BJ (cell line): ENCODE data around the gene ANKRD9. TPM values are rescaled to one million over a fixed set of nuclear protein-coding genes. Genes with fewer than 3 reads are reported as not detected.

Experiments used
- CTCF ChIA-PET: fragments of 350-600 bp; formaldehyde crosslinking; extraction: SDS; loops from one replicate; lab custom pipeline; 2021; ENCODE audit warnings: antibody characterized with exemption, inconsistent platforms; lab: Yijun Ruan, JAX
- POLR2A ChIA-PET: fragments of 300-600 bp; sonication (Branson Sonifier 250); formaldehyde crosslinking; extraction: SDS; loops from one replicate; lab custom pipeline; 2021; ENCODE audit warnings: antibody characterized with exemption; lab: Charles Lee
- DNase-seq: peaks from one replicate; pipeline ENCODE4 v3.0.0-alpha.2; 2011; ENCODE audit warnings: low read depth
- H3K27me3 ChIP-seq: 2 replicates; pipeline ENCODE4 v1.6.0; 2011; ENCODE audit warnings: low read length; ENCODE audit not compliant: control insufficient read depth, insufficient read depth
- H3K36me3 ChIP-seq: 2 replicates; pipeline ENCODE4 v1.5.1; 2011; ENCODE audit warnings: low read length; ENCODE audit not compliant: control insufficient read depth, insufficient read depth
- H3K4me3 ChIP-seq: 2 replicates; pipeline ENCODE4 v1.5.1; 2011; ENCODE audit warnings: low read depth, mild to moderate bottlenecking, control low read depth, low read length
- CTCF ChIP-seq: IDR thresholded peaks from 2 replicates; pipeline ENCODE4 v1.5.1; 2011; ENCODE audit warnings: low read depth, mild to moderate bottlenecking, control low read depth, inconsistent platforms, low read length, moderate library complexity; ENCODE audit not compliant: insufficient read depth
- polyA plus RNA-seq: library from polyadenylated mRNA; depleted of rRNA; stranded (reverse); fragments of >200 nt; gene quantifications from 2 replicates; pipeline ENCODE4 v1.2.3, GENCODE V29; 2011

ANKRD9 gene
- polyA plus RNA-seq, 1 experiment, result 9.1 TPM

- ChIA-PET POLR2A (interaction anchor here (1.2 kb wide), 1 partner anchor 10 kb away, joined by 5 read pairs; the partner anchor contains the start of gene ANKRD9), CTCF (interaction anchor here (0.8 to 1.2 kb wide), 5 partner anchors 8 to 42 kb away, joined by 3 to 4 read pairs (median 3); no protein-coding TSS in a partner anchor)
Measured at GRCh38 chr14:102499401-102500157, 10.0 kb downstream of the ANKRD9 start.

GRCh38 chr14:102498678-102499265 is 10.8 kb downstream of the ANKRD9 start:
- ChIA-PET POLR2A (no interaction called here), CTCF (interaction anchor here (0.6 to 1.2 kb wide), 2 partner anchors 12 to 426 kb away, joined by 4 read pairs; no protein-coding TSS in a partner anchor)
- TF ChIP-seq CTCF, result no peak
- Histone ChIP-seq H3K36me3 (peaks cover 12% of the 10 kb centered on the region), H3K27me3 (no peaks in the 10 kb centered on the region), H3K4me3 (no peak overlapping the region)
- DNase-seq, result no peak

More at GRCh38 chr14:102499401-102500157, 10.0 kb downstream of the ANKRD9 start:
- no peak for DNase-seq
- Histone ChIP-seq H3K27me3 (no peaks in the 10 kb centered on the region), H3K4me3 (no peak overlapping the region), H3K36me3 (peaks cover 12% of the 10 kb centered on the region)
- no peak for TF ChIP-seq CTCF

- no peak for TF ChIP-seq CTCF
- H3K36me3 ChIP-seq, result peaks cover 12% of the 10 kb centered on the region
- no peak overlapping the region for H3K4me3 ChIP-seq
- H3K27me3 ChIP-seq, result no peaks in the 10 kb centered on the region
- POLR2A ChIA-PET, result no interaction called here
- CTCF ChIA-PET, result interaction anchor here (0.6 kb wide), 2 partner anchors 19 to 426 kb away, joined by 4 to 5 read pairs; no protein-coding TSS in a partner anchor
- no peak for DNase-seq
Measured at GRCh38 chr14:102497998-102498677, 11.4 kb downstream of the ANKRD9 start.

- H3K36me3 ChIP-seq, result peaks cover 12% of the 10 kb centered on the region
- ChIA-PET CTCF (no interaction called here), POLR2A (no interaction called here)
- no peak for DNase-seq
- no peak overlapping the region for H3K4me3 ChIP-seq
- TF ChIP-seq CTCF, result no peak
- no peaks in the 10 kb centered on the region for H3K27me3 ChIP-seq
Measured at GRCh38 chr14:102496958-102497744, 12.4 kb downstream of the ANKRD9 start.
